Small intestine (tissue), 7 donors: ENCODE results near the gene ATP10A. TPM values are rescaled to one million over a fixed set of nuclear protein-coding genes. Genes with fewer than 3 reads are reported as not detected.

Experiments
- DNase-seq, 2 donors: peaks; one replicate each; pipeline versions ENCODE4 v3.0.0 to v3.0.0-alpha.2; 2013
- FAIRE-seq: peaks from 2 replicates; lab custom pipeline; 2012; peaks lifted over from hg19 to GRCh38; lab: Jason Lieb, UNC
- H3K27ac ChIP-seq, 3 donors: one replicate each; pipeline ENCODE4 v1.5.1; 2013; ENCODE audit warnings: low read length in 2 of 3, mild to moderate bottlenecking in 2 of 3, control low read depth in 1 of 3, inconsistent platforms in 1 of 3, low read depth in 1 of 3, moderate library complexity in 1 of 3
- H3K27me3 ChIP-seq, 3 donors: one replicate each; pipeline ENCODE4 v1.6.1; 2013; ENCODE audit warnings: low read length in 3 of 3, inconsistent platforms in 1 of 3; ENCODE audit not compliant: control insufficient read depth in 3 of 3, insufficient read depth in 3 of 3
- H3K36me3 ChIP-seq, 3 donors: one replicate each; pipeline ENCODE4 v1.6.1; 2013; ENCODE audit warnings: low read length in 3 of 3, inconsistent platforms in 1 of 3, low read depth in 1 of 3, mild to moderate bottlenecking in 1 of 3, moderate library complexity in 1 of 3; ENCODE audit not compliant: control insufficient read depth in 3 of 3, insufficient read depth in 2 of 3
- H3K4me1 ChIP-seq, 3 donors: one replicate each; pipeline ENCODE4 v1.6.1; 2013; ENCODE audit warnings: low read length in 2 of 3, inconsistent platforms in 1 of 3, low read depth in 1 of 3, mild to moderate bottlenecking in 1 of 3, moderate library complexity in 1 of 3; ENCODE audit not compliant: control insufficient read depth in 3 of 3, insufficient read depth in 2 of 3
- H3K4me3 ChIP-seq, 3 donors: one replicate each; pipeline ENCODE4 v1.5.1; 2013; ENCODE audit warnings: low read length in 3 of 3, control low read depth in 1 of 3, inconsistent platforms in 1 of 3, low read depth in 1 of 3, mild to moderate bottlenecking in 1 of 3, moderate library complexity in 1 of 3
- H3K9me3 ChIP-seq, 2 donors: one replicate each; pipeline ENCODE4 v1.6.1; 2013; ENCODE audit warnings: low read depth in 1 of 2, low read length in 1 of 2; ENCODE audit not compliant: control insufficient read depth in 2 of 2, insufficient read depth in 1 of 2
- WGBS, 3 donors: extraction: QIAGEN DNeasy Blood & Tissue Kit; methylation state at CpG; one replicate each; pipeline ENCODE4 v1.1.7; 2013; 5-methylcytosine and 5-hydroxymethylcytosine counted together
- polyA plus RNA-seq, 4 donors: library from polyadenylated mRNA; stranded (reverse) in 3 of 4; unstranded in 1 of 4; fragments of 200-250 nt in 3 of 4; fragments of 120-200 nt in 1 of 4; gene quantifications; one replicate each; pipeline versions ENCODE4 v1.2.1 to v1.2.3, GENCODE V29; 2013
- donor health status: healthy with polysubstance abuse.
- donor health status: control.
- donor health status: control.
- donor health status: Bipolar disorder and iron deficiency.
- donor health status: healthy.

The ATP10A gene
- polyA plus RNA-seq, 4 donors: 0.27 to 2.8 (median 1.3) TPM; not detected in 1

DNA sequence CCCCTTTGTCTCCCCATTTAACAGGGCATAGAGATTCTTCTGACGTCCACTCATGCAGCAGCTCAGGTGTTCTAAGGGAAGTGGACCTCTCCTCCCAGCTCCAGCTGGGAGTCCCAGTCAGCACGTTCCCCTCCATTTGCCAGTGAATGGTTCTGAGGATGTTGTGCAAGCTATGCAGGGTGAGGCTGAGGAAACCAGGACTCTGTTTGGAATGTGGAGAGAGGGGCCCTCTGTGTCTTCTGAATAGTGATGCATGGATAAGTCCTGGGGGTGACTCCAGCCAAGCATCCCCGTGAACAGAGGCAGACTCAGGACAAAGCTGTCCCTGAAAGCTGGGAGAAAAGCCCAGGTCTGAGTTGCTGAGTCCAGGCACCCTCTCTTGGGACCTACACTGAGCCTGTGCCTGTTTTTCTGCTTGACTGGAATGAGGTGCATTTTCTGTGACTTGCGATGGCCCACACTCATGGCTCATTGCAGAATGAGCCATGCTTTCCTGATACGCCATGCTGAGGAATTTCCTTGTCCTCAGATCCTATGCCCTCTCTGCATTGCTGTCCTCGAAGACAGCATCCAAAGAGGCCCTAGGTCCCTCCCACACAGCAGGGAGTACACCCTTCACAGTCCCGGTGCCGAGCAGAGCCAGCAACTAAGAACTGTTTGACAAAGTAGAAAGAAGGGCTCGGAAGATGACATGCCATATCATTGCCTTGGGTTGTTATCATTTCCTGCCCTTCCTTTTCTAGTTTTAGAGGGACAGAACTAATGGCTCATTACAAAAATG is 185.2 kb downstream of the ATP10A start:
- no peaks in the 10 kb centered on the region for H3K4me1 ChIP-seq
- no peaks in the 10 kb centered on the region for H3K36me3 ChIP-seq
- H3K9me3 ChIP-seq: no peaks in the 10 kb centered on the region
- 69 to 75% (median 71%) methylated on average over 9 of the region's 9 CpGs for WGBS, 3 donors
- H3K27ac ChIP-seq: no peak overlapping the region
- no peak for FAIRE-seq
- no peaks in the 10 kb centered on the region for H3K27me3 ChIP-seq
- H3K4me3 ChIP-seq: no peak overlapping the region
- DNase-seq: no peak

DNA sequence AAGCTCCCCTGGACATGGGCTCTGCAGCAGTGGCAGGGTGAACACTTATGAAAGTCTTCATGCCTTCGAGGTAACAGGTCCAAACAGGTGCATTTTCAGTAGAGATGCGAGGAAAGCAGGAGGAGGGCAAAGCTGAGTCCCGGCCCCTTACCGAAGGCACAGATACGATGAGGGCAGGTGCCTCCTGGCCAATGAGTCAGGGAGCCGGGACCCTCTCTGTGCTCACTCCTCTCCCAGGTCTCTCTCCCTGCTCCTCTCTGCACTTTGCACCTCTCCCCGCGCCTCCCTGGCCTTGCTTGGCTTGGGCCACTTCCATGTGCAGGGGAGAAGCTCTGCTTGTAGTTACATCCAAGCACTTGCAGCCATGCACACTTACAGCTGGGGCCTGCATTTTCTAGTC is 187.1 kb downstream of the ATP10A start:
- H3K27ac ChIP-seq: no peak overlapping the region
- WGBS, 3 donors: 76 to 84% (median 81%) methylated on average over 7 to 8 of the region's 8 CpGs
- no peaks in the 10 kb centered on the region for H3K27me3 ChIP-seq
- no peaks in the 10 kb centered on the region for H3K4me1 ChIP-seq
- no peak for FAIRE-seq
- H3K4me3 ChIP-seq: no peak overlapping the region
- no peaks in the 10 kb centered on the region for H3K36me3 ChIP-seq
- DNase-seq: no peak
- no peaks in the 10 kb centered on the region for H3K9me3 ChIP-seq

DNA sequence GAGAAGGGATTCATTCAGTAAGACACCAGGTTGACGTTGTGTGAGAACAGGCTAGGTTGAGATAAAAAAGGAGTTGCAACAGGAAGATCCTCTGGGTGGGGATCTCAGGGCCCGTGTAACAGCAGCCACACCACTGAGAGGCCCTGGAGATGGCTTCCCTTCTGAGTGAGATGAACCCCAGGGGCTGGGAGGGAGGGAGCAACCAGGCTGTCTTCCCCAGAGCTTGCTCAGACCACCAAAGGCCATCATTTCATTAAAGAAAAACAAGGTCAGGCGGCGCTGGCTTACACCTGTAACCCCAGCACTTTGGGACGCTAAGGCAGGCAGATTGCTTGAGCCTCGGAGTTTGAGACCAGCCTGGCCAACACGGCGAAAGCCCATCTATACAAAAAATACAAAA is 187.7 kb downstream of the ATP10A start:
- 76 to 77% (median 76%) methylated on average over 8 of the region's 8 CpGs for WGBS, 3 donors
- Histone ChIP-seq H3K27me3 (no peaks in the 10 kb centered on the region), H3K9me3 (no peaks in the 10 kb centered on the region), H3K36me3 (no peaks in the 10 kb centered on the region), H3K27ac (no peak overlapping the region), H3K4me3 (no peak overlapping the region), H3K4me1 (no peaks in the 10 kb centered on the region)
- DNase-seq: no peak
- no peak for FAIRE-seq

DNA sequence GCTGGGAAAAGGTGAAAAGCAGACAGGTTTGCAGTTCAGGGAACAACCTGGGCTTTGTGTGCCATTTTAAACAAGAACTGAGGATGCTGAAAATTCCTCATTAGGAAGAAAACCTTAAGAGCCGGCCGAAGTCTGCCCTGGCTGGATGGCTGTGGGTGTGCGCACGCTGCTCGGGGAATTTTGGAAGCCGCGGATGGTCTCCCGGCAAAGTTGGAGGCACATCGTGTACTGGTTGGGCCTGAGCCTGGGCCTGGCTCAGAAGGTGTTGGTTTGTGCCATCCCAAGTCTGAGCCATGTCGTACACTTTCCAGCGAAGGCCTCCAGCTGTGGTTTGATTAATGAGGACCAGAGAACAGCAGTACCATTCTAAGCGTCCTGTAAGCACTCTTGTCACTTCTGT is 188.2 kb downstream of the ATP10A start:
- H3K4me1 ChIP-seq: peaks cover 0 to under 1% (median 0%) of the 10 kb centered on the region in 3 donors
- no peak overlapping the region for H3K4me3 ChIP-seq
- H3K27me3 ChIP-seq: no peaks in the 10 kb centered on the region
- 77 to 89% (median 81%) methylated on average over 12 of the region's 12 CpGs for WGBS, 3 donors
- FAIRE-seq (no peak), DNase-seq (no peak)
- no peaks in the 10 kb centered on the region for H3K9me3 ChIP-seq
- H3K36me3 ChIP-seq: no peaks in the 10 kb centered on the region
- no peak overlapping the region for H3K27ac ChIP-seq

DNA sequence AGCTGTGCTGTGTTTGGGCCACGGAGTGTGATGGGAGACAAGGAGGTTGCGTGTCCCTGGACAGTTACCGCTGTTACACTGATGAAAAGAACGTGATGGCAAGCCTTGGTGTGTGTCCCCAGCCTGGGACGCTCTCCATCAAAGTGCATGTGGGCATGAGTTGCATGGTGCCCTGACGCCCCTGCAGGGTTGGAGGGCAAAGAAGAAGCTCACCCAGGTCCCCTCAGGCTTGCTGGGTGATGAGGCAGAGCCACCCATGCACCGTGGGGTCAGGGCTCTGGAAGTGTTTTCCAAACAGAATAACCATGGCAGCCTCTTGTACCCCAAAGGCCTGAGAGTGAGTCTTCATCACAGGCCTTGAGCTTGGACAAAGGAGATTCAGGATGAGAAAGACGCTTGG is 189.2 kb downstream of the ATP10A start:
- Histone ChIP-seq H3K4me3 (no peak overlapping the region), H3K36me3 (no peaks in the 10 kb centered on the region), H3K27ac (no peak overlapping the region), H3K27me3 (peaks cover 0 to 4% (median 0%) of the 10 kb centered on the region in 3 donors), H3K4me1 (peaks cover 0 to 2% (median 0%) of the 10 kb centered on the region in 3 donors), H3K9me3 (no peaks in the 10 kb centered on the region)
- WGBS, 3 donors: 83 to 88% (median 85%) methylated on average over 8 of the region's 8 CpGs
- FAIRE-seq (no peak), DNase-seq (no peak)

DNA sequence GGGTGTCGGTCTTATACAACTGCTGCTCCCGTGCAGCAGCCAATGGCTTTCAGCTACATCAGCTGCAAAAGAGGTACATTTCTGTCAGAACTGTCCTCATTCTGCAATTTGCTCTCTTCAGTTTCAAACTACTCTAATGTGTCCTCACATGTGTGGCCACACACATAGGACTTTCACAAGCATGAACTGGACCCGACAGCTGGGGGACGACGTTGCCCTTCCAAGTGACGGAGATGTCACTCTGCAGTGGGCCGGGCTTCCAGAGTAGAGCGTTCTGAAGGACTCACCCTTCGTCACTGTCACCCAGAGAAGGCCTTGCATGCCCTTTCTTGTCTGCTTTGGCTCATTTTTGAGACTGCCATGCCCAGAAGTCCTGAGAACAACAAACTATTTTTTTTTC is 189.8 kb downstream of the ATP10A start:
- Histone ChIP-seq H3K4me1 (peaks cover 0 to 2% (median 0%) of the 10 kb centered on the region in 3 donors), H3K36me3 (no peaks in the 10 kb centered on the region), H3K9me3 (no peaks in the 10 kb centered on the region), H3K27me3 (peaks cover 0 to 7% (median 0%) of the 10 kb centered on the region in 3 donors), H3K27ac (no peak overlapping the region), H3K4me3 (no peak overlapping the region)
- FAIRE-seq: no peak
- DNase-seq: no peak
- WGBS, 3 donors: 78 to 89% (median 83%) methylated on average over 9 of the region's 9 CpGs

DNA sequence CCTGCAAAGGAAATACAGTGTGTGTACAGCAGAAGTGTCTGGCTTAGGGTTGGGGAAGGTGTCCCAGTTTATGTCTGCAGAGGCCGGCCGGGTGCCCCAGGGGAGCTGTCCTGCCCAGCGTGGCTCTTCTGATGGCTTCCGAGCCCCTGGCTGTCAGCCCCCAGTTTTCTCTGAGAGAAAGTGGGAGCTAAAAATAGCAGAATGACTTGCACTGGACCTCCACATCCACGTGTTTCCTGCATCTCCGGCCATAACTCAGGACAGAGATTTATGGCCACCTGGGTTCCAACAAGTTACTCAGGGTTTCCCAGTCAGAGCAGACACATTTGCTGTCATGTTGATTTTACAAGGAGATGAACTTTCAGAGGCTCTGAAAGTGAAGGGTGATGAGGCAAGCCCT is 192.0 kb downstream of the ATP10A start:
- Histone ChIP-seq H3K4me1 (peaks cover 0 to 2% (median 0%) of the 10 kb centered on the region in 3 donors), H3K4me3 (no peak overlapping the region), H3K9me3 (no peaks in the 10 kb centered on the region), H3K27ac (no peak overlapping the region), H3K36me3 (no peaks in the 10 kb centered on the region), H3K27me3 (peaks cover 0 to 7% (median 0%) of the 10 kb centered on the region in 3 donors)
- DNase-seq (no peak), FAIRE-seq (no peak)
- 26 to 63% (median 44%) methylated on average over 6 of the region's 6 CpGs for WGBS, 3 donors

DNA sequence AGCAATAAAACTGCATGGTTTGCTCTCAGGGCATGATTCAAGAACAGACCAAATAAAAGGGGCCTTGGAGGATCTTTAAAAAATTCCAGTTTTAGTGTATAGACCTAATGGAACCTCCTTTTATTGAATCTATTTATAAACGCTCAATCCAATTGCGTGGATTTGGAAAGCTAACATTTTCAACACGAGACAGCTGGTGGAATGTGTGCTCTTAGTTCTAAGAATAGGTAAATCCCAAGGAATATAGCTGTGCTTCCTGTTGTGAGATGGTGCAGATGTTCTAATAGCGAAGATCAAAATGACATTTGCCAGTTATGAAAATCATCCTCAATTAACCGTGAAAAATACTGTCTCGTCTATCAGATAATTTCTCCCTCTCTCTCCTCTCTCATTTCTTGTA is 192.5 kb downstream of the ATP10A start:
- Histone ChIP-seq H3K4me3 (no peak overlapping the region), H3K36me3 (no peaks in the 10 kb centered on the region), H3K27me3 (peaks cover 0 to 7% (median 0%) of the 10 kb centered on the region in 3 donors), H3K4me1 (peaks cover 0 to 2% (median 0%) of the 10 kb centered on the region in 3 donors), H3K9me3 (no peaks in the 10 kb centered on the region), H3K27ac (no peak overlapping the region)
- WGBS, 3 donors: 23 to 29% (median 28%) methylated on average over 6 of the region's 6 CpGs
- DNase-seq (no peak), FAIRE-seq (no peak)
